A549 treated with RU486 at 1 μM for 4 hours (cell line): ENCODE results near the gene DNASE1L3. TPM values are rescaled to one million over a fixed set of nuclear protein-coding genes. Genes with fewer than 3 reads are reported as not detected.

Source experiments
- total RNA-seq: library from RNA; stranded (reverse); fragments of 200-300 nt; extraction: Qiagen RNA extraction; gene quantifications from 5 replicates; pipeline ENCODE4 v1.2.3, GENCODE V29; 2022; ENCODE audit warnings: low read depth

The DNASE1L3 gene
- 0.20 TPM in 1 of 5 replicates, not detected in the others for total RNA-seq

GRCh38 chr3:58210761-58211460 lies at the start of gene DNASE1L3:
TSS of gene DNASE1L3 (minus strand) at chr3:58210972. CDS start at chr3:58210906, 66 bp downstream.

GRCh38 chr3:58237238-58237940 lies 26.6 kb upstream of the DNASE1L3 start, which contains the start of gene ABHD6:
TSS of gene ABHD6 (plus strand) at chr3:58237792. CDS start at chr3:58256587, 18,795 bp downstream.

Other genes starting within 250 kb of the DNASE1L3 start
- gene FLNB, start 202.6 kb downstream of the DNASE1L3 start, total RNA-seq: 280 to 309 TPM (median 292 TPM) in 5 replicates
- 12.1 to 15.8 TPM (median 14.5 TPM) in 5 replicates for gene ABHD6, start 26.8 kb upstream of the DNASE1L3 start, total RNA-seq
- 11.2 to 13.5 TPM (median 13.3 TPM) in 5 replicates for gene RPP14, start 95.3 kb upstream of the DNASE1L3 start, total RNA-seq
- gene HTD2, start 95.5 kb upstream of the DNASE1L3 start, total RNA-seq: 3.8 to 8.1 TPM (median 6.6 TPM) in 5 replicates
- 5.6 to 7.4 TPM (median 6.4 TPM) in 5 replicates for gene PXK, start 121.9 kb upstream of the DNASE1L3 start, total RNA-seq
- 56.2 to 68.2 TPM (median 63.3 TPM) in 5 replicates for gene PDHB, start 222.9 kb upstream of the DNASE1L3 start, total RNA-seq